Stimulated activated CD4-positive, alpha-beta T cell treated with anti-CD3 and anti-CD28 coated beads, Interleukin-15, amount 100 ng/mL, for 1 hour (primary cell): ENCODE results near the gene ARHGAP6.

Experiments
- DNase-seq, 2 donors: peaks; one replicate each; pipeline ENCODE4 v3.0.0-alpha.2; 2020; ENCODE audit warnings: low read depth in 1 of 2, low spot score in 1 of 2

The ARHGAP6 gene, protein sequence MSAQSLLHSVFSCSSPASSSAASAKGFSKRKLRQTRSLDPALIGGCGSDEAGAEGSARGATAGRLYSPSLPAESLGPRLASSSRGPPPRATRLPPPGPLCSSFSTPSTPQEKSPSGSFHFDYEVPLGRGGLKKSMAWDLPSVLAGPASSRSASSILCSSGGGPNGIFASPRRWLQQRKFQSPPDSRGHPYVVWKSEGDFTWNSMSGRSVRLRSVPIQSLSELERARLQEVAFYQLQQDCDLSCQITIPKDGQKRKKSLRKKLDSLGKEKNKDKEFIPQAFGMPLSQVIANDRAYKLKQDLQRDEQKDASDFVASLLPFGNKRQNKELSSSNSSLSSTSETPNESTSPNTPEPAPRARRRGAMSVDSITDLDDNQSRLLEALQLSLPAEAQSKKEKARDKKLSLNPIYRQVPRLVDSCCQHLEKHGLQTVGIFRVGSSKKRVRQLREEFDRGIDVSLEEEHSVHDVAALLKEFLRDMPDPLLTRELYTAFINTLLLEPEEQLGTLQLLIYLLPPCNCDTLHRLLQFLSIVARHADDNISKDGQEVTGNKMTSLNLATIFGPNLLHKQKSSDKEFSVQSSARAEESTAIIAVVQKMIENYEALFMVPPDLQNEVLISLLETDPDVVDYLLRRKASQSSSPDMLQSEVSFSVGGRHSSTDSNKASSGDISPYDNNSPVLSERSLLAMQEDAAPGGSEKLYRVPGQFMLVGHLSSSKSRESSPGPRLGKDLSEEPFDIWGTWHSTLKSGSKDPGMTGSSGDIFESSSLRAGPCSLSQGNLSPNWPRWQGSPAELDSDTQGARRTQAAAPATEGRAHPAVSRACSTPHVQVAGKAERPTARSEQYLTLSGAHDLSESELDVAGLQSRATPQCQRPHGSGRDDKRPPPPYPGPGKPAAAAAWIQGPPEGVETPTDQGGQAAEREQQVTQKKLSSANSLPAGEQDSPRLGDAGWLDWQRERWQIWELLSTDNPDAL (N-terminal part only)

DNA sequence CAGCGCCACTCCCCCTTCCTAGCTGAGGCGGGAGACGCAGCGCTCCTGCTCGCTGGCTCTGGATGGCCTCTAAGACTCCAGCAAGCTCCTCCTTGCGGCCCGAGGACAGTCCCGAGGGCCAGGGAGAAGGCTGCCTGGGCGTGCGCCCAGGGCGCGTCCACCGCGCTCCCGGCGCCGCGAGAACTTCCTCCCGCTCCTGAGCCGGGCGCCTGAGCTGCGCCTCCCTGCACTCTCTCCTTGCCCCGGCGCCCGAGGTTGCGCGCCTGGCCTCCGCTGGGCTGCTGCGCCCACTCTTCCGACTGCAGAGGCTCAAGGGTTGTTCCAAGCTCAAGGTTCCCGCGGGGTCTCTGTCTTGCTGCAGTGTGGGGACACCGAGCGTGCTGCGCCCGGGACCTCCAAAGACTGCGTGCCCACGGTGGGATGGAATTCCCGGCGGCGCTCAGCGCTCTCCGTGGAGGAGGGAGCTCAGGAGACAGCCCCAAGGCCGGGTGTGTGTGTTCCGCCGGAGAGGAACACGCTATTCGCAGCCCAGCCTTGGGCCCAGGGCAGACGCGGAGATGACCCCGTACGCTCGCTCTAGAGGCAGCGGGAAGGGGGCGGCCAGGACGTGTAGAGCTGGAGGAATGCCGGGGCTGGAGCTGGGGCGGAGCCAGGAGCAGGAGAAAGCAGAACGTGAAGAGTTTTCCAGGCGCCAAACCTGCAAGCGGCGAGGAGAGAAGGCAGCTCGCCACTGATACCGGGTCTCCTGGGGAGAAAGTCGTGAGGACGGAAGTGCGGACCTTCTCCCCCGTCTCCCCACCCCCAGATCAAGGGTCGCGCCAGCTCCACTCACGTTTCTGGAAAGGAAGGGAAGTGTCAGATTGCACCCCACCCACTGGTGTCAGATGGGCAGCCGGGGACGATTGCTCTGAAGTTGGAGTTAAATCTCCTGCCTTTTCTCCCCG is at the start of gene ARHGAP6:
Gene ARHGAP6 (minus strand): TSS at position 753 of the 944 bp plus-strand sequence. CDS start 1,092 bp downstream, outside the sequence.
- DNase-seq, result no peak

- DNase-seq, result no peak
Observed at GRCh38 chrX:11704725-11705495, 39.2 kb upstream of the ARHGAP6 start.

DNA sequence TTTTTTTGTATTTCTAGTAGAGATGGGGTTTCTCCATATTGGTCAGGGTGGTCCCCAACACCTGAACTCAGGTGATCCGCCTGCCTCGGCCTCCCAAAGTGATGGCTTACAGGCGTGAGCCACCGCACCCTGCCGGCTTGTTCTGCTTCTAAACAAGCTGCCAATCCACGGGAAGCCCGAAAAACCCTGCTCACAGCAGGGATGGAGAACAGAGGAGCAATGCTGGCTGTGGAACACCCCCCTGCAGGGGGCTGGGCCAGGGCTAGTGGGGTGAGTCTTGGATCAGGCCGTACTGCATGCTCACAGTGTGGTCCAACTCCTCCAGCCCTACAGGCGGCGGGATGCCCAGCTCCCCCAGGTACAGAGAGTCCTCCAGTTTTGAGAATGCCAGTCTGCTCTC is 38.1 kb upstream of the ARHGAP6 start:
- no peak for DNase-seq

- no peak for DNase-seq
Observed at GRCh38 chrX:11702965-11703631, 37.4 kb upstream of the ARHGAP6 start.

- DNase-seq, result no peak
Observed at GRCh38 chrX:11702420-11702819, 36.7 kb upstream of the ARHGAP6 start.

DNA sequence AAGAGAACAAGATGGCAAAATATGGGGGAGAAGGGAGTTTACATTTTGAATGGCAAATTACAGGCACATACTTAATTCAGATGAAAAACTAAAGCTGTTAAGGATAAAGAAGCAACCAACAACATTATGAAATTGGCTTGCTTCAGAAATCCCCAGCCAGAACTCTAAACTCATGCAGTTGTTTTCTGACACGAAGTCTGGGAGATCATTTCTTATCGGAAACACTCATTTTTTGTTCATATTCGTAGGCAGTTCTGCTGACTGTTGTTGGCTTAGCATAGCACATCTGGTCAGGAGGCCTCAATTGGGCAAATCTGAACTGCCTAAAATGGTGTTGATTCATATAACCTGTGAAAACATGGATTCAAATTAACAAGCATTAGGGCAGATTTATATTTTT is 33.0 kb upstream of the ARHGAP6 start:
- no peak for DNase-seq

DNA sequence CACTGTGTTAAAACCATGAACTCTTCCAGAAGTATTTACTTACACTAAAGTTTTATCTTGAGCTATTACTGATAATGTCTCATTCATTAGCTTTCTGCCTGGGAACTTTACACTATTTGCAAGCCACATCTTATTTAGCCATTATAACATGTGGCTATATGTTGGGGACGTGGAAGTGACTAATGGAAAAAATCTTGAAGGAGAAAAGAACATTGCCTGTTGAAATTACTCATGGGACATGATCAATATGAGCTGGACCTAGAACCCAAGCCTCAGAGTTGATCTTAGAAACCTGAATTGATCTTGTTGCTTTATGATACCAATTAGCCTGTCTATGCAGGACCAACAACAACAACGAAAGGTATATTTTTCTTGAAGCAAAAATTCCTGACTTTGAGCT is 22.5 kb upstream of the ARHGAP6 start:
- no peak for DNase-seq

DNA sequence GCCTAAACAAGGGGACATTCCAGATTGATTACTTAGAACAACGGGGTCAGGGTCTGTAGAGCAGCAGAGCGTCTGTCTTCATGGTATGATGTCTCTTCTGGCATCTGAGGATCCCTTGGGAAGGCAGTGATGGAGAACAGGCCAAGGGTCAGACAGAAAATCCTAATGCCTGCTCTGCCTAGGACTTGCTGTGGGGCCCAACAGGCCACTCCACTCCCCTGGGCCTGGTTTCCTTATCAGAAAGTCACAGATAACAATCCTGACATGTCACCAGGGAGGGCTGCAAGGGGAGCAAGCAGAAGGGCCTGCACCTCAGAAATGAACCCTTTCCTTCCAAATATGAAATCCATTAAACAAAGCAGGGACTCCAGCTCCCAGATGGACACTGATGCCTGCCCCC is 21.4 kb upstream of the ARHGAP6 start:
- no peak for DNase-seq

GRCh38 chrX:11683057-11683456 is 17.3 kb upstream of the ARHGAP6 start:
- no peak for DNase-seq

- DNase-seq, result no peak
Observed at GRCh38 chrX:11678158-11678557, 12.4 kb upstream of the ARHGAP6 start.

DNA sequence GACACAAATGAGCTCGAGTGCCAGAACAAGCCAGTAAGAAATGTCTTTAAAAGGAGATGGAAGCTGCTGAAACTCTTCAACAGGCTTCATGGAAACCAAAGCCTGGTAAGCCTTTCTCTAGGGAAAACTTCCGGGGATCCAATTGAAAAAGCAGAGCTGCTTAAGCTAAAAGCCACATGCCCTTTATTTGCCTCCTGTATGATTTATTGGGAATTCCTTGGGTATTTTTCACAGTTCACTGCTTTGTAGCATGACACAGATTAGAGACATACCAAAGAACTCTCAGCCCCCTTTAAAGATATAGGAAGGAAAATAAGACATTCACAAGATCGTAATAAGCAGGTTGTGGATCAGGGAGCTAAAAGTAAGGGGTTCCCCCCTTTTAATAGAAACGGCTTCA is 6.5 kb upstream of the ARHGAP6 start:
- DNase-seq, result no peak

DNA sequence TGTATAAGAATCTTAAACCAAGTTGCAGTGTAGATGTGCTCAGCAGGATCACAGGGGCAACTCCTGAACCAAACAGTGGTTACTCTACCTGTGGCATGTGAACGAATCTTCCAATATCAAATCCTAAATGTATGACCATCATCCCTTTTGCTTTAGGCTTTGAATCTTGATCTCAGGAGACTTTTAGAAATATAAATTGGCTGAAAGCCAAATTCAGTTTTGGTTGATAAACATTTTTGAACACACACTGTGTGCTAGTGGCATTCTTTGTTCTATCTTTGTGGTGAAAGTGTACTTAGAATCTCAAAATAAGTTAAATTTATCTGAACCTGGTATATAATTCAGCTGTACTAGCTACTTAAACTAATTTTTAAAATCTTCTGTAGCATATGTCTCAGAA is 4.6 kb upstream of the ARHGAP6 start:
- DNase-seq, result no peak

- no peak for DNase-seq
Observed at GRCh38 chrX:11666952-11667685, 1.4 kb upstream of the ARHGAP6 start.

DNA sequence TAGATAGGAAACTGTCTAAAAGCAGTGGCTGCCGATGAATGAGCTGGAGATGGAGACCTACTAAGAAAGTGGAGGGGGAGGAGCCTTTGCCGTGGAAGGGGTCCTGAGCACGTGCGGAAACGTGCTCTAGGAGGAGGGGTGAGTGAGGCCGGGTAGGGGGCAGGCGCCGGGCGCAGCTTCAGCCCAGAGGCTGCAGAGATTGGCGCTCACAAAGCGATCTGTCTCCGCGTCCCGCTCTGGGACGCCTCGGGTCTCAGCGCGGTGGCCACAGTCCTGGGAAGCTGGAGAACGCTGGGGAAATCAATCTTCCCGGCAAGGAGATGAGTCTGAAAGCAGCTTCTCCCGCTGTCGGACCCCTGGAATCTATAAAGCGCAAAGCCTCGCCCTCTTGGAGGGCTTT is 444 bp upstream of the ARHGAP6 start:
- DNase-seq, result no peak

DNA sequence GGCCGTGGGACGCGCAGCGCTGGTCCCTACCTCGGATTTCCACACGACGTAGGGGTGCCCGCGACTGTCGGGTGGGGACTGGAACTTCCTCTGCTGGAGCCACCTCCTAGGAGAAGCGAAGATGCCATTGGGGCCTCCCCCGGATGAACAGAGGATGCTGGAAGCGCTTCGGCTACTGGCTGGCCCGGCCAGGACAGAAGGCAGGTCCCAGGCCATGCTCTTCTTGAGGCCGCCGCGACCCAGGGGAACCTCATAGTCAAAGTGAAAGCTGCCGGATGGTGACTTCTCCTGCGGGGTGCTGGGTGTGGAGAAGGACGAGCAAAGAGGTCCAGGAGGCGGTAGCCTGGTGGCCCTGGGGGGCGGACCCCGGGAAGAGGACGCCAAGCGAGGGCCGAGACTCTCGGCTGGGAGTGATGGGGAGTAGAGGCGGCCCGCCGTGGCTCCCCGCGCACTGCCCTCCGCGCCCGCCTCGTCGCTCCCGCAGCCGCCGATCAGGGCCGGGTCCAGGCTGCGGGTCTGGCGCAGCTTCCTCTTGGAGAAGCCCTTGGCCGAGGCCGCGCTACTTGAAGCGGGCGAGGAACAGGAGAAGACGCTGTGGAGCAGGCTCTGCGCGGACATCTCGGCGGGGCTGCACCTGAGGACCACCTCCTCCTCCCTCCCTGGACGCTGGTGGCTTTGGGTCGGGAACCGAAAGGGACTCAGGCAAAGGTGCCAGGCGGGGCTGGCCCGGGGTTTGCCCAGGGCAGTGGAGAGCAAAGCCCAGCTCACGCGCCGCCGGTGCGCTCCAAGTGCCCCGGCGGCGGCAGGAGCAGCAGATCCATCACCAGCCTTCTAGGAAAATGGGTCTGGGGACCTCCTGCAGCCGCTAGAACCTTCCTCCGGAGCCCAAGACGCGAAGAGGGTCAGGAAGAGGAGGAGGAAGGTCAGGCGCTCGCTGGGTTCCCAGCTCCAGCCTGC is 1.2 kb downstream of the ARHGAP6 start:
- no peak for DNase-seq

GRCh38 chrX:11663875-11664210 is 1.9 kb downstream of the ARHGAP6 start:
- no peak for DNase-seq

DNA sequence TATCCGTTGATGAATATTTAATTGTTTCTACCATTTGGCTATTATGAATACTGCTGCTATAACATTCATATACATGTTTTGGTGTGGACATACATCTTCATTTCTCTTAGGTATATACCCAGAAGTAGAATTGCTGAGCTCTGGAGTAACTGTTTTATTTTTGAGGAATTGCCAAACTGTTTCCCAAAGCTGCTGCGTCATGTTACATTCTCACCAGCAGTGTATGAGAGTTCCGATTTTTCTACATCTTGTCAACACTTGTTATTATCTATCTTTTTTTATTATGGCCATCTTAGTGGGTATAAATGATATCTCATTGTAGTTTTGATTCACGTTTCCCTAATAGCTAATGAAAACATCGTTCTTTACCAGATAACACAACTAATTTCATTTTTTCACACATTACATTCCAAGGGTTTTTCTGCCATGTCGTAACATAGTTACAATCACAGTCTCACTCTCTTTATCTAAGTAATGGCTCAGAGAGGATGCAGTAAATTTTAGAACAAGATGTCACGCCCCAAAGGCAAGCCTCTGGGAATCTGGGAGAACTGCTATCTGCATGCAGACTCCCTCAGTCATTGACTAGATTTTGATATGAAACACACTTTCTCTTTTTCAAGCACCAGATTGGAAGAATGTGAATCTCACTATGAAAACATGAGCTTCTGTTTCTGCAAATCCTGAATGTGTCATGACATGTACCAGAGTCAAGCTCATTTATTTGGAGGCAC is 10.3 kb downstream of the ARHGAP6 start:
- DNase-seq, result no peak
